GM21515 (cell line): ENCODE results near the gene PSTPIP1.

ENCODE experiments used
- ATAC-seq: cut with Tn5 transposase; IDR thresholded peaks from one replicate; pipeline ENCODE4 v1.9.1; 2021; ENCODE audit not compliant: unreplicated experiment

Gene PSTPIP1

DNA sequence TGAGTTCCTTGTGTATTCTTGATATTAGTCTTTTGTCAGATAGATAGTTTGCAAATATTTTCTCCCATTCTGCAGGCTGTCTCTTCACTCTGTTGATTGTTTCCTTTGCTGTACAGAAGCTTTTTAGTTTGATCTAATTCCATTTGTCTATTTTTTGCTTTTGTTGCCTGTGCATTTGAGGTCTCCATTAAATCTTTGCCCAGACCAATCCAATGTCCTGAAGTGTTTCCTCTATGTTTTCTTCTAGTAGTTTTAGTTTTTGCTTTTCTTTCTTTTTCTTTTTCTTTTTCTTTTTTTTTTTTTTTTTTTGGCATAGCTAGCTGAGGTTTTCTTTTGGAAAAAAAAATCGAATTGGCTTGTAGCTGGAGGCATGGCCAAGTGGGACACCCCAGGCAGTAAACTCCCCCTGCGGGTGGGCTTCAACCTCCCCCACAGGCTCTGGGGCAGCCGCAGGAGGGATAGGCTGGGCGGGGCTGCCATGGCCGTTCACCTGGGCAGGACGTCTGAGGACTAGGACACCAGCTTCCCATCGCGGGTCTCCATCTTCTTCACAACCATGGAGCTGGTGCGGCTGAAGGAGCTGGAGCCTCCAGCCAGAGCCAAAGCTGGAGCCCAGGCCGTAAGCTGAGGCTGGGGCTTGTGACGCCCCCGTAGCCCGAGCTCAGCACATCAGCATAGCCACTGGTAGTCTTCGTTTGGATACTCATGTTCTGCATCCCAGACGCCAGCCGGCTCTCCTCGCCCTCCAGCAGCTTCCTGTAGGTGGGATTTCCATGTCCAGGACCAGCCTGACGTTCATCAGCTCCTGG, 16.2 kb upstream of the PSTPIP1 start:
- no peak for ATAC-seq

DNA sequence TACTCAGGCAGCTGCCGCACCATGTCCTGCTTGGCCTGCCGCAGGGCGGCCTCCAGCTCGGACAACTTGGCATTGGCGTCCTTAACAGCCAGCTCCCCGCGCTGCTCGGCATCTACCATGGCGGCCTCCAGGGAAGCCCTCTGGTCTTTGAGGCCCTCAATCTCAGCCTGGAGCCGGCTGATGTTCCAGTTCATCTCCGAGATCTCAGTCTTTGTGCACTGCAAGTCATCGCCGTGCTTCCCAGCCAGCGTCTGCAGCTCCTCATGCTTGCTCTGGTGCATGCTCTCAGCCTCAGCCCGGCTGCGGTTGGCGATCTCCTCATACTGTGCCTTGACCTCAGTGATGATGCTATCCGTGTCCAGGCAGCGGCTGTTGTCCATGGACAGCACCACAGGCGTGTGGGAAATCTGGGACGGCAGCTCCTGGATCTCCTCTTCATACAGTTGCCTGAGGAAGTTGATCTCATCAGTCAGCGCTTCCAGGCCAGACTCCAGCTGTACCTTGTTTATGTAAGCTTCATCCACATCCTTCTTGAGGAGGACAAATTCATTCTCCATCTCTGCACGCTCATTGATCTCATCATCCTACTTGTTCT, 15.5 kb upstream of the PSTPIP1 start:
- no peak for ATAC-seq

- no peak for ATAC-seq
Measured at GRCh38 chr15:76979996-76980520, 14.9 kb upstream of the PSTPIP1 start.

- no peak for ATAC-seq
Measured at GRCh38 chr15:76982356-76982755, 12.6 kb upstream of the PSTPIP1 start.

- ATAC-seq, result no peak
Measured at GRCh38 chr15:76982756-76983155, 12.2 kb upstream of the PSTPIP1 start.

GRCh38 chr15:76983590-76984375, 11.1 kb upstream of the PSTPIP1 start:
- no peak for ATAC-seq

- ATAC-seq, result no peak
Measured at GRCh38 chr15:76986743-76987142, 8.2 kb upstream of the PSTPIP1 start.

DNA sequence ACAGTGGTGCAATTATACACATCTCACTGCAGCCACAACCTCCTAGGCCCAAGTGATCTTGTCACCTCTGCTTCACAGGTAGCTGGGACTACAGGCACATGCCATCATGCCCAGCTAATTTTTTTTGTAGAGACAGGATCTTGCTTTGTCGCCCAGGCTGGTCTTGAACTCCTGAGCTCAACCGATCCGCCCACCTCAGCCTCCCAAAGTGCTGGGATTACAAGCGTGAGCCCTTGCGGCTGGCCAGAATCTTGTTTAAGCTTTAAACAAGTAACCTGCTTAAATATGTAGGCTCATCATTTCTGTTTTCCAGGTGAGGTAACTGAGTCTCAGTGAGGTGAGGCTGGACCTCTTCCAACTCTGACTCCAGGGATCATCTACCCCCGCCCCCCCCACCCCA, 7.7 kb upstream of the PSTPIP1 start:
- ATAC-seq, result no peak

- ATAC-seq, result peak; percentile 70
Measured at GRCh38 chr15:76987896-76988860, 6.7 kb upstream of the PSTPIP1 start.

GRCh38 chr15:76988867-76989780, 5.8 kb upstream of the PSTPIP1 start:
- ATAC-seq, result no peak

DNA sequence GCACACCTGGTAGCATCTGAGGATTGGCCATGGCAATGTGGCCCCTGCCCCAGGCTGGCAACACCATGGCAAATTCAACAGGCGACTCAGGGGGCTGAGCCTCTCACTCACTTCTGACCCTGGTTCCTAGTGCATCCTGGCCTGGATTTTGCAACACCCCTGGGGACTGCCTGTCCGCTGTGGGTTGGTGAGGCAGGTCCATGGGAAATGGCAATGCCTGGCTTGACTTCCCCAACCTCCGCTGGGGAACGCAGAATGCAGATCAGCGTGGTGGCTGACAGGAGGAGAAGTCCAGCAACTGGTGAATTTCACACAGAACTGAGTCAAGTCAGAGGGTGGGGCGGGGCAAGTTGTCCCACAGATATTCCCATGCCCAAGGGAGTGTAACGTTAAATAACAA, 3.9 kb upstream of the PSTPIP1 start:
- no peak for ATAC-seq

DNA sequence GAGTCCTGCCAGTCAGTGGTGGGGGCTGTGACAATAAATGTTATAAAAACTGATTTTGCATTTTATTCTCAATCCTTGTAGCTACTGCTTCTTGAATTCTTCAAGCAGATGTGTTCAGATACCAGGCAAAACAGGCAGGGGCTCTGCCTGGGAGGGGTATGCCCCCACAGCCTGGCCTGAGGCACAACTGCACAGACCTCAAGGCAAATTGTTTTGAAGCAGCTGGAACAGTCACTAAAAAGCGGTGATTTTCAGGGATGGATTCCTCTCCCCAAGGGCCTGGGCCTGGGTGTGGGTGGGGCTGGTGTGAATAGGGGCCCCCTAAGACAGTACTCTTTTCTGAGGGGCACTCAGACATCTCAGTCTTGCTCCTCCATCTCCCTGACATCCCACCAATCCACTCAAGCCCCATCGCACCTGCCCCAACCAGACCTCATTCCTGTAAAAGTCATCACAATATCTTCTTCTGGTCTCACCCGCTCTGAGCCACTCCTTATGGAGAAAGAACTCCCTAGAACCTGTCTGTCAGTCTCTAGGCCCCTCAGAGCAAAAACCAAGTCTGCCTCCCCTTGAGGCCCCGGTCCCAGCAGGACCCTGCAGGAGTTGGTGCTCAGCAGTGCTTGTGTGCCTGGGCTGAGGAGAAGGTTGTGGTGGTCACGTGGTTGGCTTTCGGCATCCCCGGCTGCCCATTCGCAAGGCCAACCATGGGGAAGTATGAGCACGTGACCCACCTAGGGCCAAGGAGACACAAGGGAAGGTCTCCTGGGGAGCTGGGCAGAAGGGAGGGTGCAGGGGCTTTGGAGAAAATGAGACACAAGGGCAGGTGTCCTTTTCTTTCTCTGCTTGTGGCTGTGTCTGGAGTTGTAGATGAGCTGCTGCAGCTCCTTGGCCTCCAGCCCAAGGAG, 2.9 kb upstream of the PSTPIP1 start:
- no peak for ATAC-seq

DNA sequence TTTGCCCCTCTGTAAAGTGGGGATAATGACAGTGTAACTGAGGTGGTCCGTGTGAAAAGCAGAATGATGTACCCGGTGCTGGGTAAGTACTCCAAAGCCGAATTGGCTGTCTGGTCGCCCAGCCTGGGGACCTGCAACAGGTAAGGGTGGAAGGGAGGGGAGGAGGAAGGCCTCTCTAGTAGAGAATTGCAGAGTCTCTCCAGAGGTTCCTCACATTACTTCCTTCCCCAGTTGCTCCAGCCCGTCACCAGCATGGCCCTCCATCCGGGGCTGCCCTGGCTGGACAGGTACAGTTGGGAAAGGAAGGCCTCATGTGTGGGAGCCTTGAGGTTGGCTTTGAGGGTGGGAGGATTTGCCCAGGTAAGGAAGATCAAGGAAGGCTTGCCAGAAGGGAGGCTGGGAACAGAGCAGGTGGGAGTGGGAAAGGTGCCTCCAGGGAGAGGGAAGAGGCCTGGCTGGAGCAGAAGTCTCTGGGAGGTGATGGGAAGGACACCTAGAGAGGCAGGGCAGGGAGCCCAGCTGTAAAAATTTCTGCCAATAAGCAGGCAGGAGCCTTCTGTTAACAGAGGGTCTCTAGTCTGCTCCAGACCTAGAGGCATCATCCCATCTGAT, 1.7 kb upstream of the PSTPIP1 start:
- no peak for ATAC-seq

DNA sequence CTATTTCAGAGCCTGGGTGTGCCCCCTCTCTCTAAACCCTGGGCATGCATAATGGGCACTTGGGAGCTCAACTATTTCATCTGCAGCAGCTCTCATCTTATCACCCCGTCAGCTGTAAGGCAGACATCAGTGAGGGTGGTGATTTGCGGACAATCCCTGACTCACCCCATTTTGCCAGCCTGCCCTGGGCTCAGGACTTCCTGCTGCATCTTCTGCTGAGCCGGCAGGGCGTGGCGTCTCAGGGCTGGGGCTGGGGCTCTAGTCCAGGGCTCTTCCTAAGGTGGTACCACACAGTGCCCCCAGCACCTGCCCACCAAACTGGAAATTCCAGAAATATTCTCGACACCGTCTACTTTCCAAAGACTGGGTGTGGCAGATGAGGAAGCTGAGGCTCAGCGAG, 925 bp upstream of the PSTPIP1 start:
- ATAC-seq, result no peak

DNA sequence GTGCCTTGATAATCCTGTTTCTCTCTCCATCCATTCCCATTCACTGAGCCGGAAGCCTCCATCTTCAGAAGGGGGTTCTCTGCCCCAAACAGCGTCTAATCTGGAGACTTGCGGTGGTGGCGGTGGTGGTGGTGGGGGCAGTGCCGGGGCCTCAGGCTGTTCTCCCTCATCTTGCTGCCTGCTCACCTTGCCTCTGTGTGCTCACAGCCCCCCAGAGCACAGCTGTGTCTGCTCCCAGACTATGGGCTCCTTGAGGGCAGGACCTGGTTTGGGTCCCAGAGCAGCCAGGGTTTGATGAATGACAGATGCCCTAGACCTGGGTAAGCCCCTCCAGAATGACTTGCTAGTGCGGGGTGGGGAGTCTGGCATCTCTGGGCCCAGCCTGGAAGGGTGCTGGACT, 430 bp upstream of the PSTPIP1 start:
- no peak for ATAC-seq

- ATAC-seq, result no peak
Measured at GRCh38 chr15:76996076-76996525, 1.2 kb downstream of the PSTPIP1 start.

GRCh38 chr15:76996526-76997401, 1.8 kb downstream of the PSTPIP1 start:
- no peak for ATAC-seq
